Measurements from ENCODE around the gene FAAH.

DNA sequence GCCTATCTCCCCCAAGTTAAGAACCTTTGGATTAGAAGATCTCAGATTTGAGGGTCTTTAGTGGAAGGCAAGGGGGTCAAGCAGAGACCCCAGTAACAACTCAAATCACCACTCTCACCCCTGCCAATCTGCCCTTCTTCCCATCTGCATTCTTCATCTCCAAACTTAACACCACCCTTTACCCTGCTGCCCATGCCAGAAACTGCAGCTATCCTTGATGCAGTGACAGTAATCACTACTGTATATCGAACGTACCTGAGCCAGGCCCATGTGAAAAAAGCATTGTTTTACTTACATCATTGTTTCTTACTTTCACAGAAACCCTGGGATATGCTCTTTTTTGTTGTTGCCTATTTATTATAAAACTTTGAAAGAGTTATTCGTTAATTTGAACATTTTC lies 27.0 kb upstream of the FAAH start:
- TF ChIP-seq, protein P1, sequence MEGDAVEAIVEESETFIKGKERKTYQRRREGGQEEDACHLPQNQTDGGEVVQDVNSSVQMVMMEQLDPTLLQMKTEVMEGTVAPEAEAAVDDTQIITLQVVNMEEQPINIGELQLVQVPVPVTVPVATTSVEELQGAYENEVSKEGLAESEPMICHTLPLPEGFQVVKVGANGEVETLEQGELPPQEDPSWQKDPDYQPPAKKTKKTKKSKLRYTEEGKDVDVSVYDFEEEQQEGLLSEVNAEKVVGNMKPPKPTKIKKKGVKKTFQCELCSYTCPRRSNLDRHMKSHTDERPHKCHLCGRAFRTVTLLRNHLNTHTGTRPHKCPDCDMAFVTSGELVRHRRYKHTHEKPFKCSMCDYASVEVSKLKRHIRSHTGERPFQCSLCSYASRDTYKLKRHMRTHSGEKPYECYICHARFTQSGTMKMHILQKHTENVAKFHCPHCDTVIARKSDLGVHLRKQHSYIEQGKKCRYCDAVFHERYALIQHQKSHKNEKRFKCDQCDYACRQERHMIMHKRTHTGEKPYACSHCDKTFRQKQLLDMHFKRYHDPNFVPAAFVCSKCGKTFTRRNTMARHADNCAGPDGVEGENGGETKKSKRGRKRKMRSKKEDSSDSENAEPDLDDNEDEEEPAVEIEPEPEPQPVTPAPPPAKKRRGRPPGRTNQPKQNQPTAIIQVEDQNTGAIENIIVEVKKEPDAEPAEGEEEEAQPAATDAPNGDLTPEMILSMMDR (IDR thresholded peaks at IDR 0.05), result no peak
- no peak for TF ChIP-seq POLR2A (IDR thresholded peaks at IDR 0.05)
- TF ChIP-seq EP300 (IDR thresholded peaks at IDR 0.05), result no peak
- TF ChIP-seq POLR2AphosphoS5 (IDR thresholded peaks at IDR 0.05), result no peak
